Stimulated activated CD8-positive, alpha-beta memory T cell treated with anti-CD3 and anti-CD28 coated beads, Interleukin-12 subunit alpha, Interleukin-12 subunit beta, amount 100 ng/mL, for 4 hours (primary cell): ENCODE results near the gene DMC1.
"Not testable (repeated sequence)": the region's sequence is repeated elsewhere in the genome, so short reads cannot be mapped to it uniquely, and the experiment has no call there.

Source experiments
- DNase-seq: peaks from one replicate; pipeline ENCODE4 v3.0.0-alpha.2; 2020; ENCODE audit warnings: low read depth

Gene DMC1

GRCh38 chr22:38569972-38570778, at the start of gene DMC1:
DMC1 (minus strand) TSS chr22:38570183; CDS start chr22:38568256, 1,927 bp downstream.
- DNase-seq: peak; percentile 93

- no peak for DNase-seq
These were observed 48.7 kb upstream of the DMC1 start for GRCh38 chr22:38618682-38619081.

GRCh38 chr22:38618258-38618657, 48.3 kb upstream of the DMC1 start:
- DNase-seq: no peak

- not testable (repeated sequence) for DNase-seq
These were observed 45.1 kb upstream of the DMC1 start for GRCh38 chr22:38615064-38615405.

- no peak for DNase-seq
These were observed 44.5 kb upstream of the DMC1 start for GRCh38 chr22:38614332-38615063.

GRCh38 chr22:38613588-38613987, 43.6 kb upstream of the DMC1 start:
- DNase-seq: no peak

GRCh38 chr22:38612217-38613006, 42.4 kb upstream of the DMC1 start:
- no peak for DNase-seq

GRCh38 chr22:38611559-38611958, 41.6 kb upstream of the DMC1 start:
- no peak for DNase-seq

GRCh38 chr22:38610234-38610633, 40.3 kb upstream of the DMC1 start:
- no peak for DNase-seq

- DNase-seq: no peak
These were observed 39.2 kb upstream of the DMC1 start for GRCh38 chr22:38608992-38609750.

GRCh38 chr22:38607680-38608079, 37.7 kb upstream of the DMC1 start:
- DNase-seq: no peak

GRCh38 chr22:38602166-38602565, 32.2 kb upstream of the DMC1 start:
- no peak for DNase-seq

GRCh38 chr22:38601221-38601764, 31.3 kb upstream of the DMC1 start:
- DNase-seq: no peak

- DNase-seq: no peak
These were observed 29.5 kb upstream of the DMC1 start for GRCh38 chr22:38599466-38599865.

GRCh38 chr22:38582923-38583322, 12.9 kb upstream of the DMC1 start:
- not testable (repeated sequence) for DNase-seq

- no peak for DNase-seq
These were observed 8.5 kb upstream of the DMC1 start for GRCh38 chr22:38578505-38578904.

GRCh38 chr22:38572065-38572464, 2.1 kb upstream of the DMC1 start:
- DNase-seq: no peak

- DNase-seq: peak; percentile 10
These were observed 889 bp upstream of the DMC1 start for GRCh38 chr22:38570779-38571364.

- no peak for DNase-seq
These were observed 607 bp downstream of the DMC1 start for GRCh38 chr22:38569181-38569971.

GRCh38 chr22:38567531-38568285, 2.3 kb downstream of the DMC1 start:
- no peak for DNase-seq
